Liver (tissue), 9 donors: ENCODE data around the gene PODN. TPM values are rescaled to one million over a fixed set of nuclear protein-coding genes. Genes with fewer than 3 reads are reported as not detected.

Source experiments
- DNase-seq: peaks from one replicate; pipeline ENCODE4 v3.0.0-alpha.2; 2017; ENCODE audit warnings: low spot score
- H3K27ac ChIP-seq, 2 donors: one replicate each; pipeline ENCODE4 v1.7.0; 2013; ENCODE audit warnings: inconsistent platforms in 2 of 2, low read length in 2 of 2, control low read depth in 1 of 2, low read depth in 1 of 2, mild to moderate bottlenecking in 1 of 2
- H3K27me3 ChIP-seq, 4 donors: one replicate each; pipeline versions ENCODE4 v1.6.1 to v1.7.0; 2013; ENCODE audit warnings: low read length in 3 of 4, inconsistent platforms in 1 of 4, mild to moderate bottlenecking in 1 of 4, moderate library complexity in 1 of 4; ENCODE audit not compliant: control insufficient read depth in 4 of 4, insufficient read depth in 4 of 4
- H3K36me3 ChIP-seq, 4 donors: one replicate each; pipeline versions ENCODE4 v1.6.1 to v1.7.0; 2013; ENCODE audit warnings: low read length in 3 of 4, mild to moderate bottlenecking in 3 of 4, low read depth in 1 of 4, moderate library complexity in 1 of 4; ENCODE audit not compliant: control insufficient read depth in 4 of 4, insufficient read depth in 3 of 4
- H3K4me1 ChIP-seq, 4 donors: one replicate each; pipeline versions ENCODE4 v1.6.1 to v1.7.0; 2013; ENCODE audit warnings: low read length in 3 of 4, mild to moderate bottlenecking in 3 of 4, moderate library complexity in 1 of 4; ENCODE audit not compliant: control insufficient read depth in 4 of 4, insufficient read depth in 4 of 4
- H3K4me3 ChIP-seq, 3 donors: one replicate each; pipeline versions ENCODE4 v1.6.1 to v1.7.0; 2013; ENCODE audit warnings: low read length in 3 of 3, control low read depth in 1 of 3, low read depth in 1 of 3, mild to moderate bottlenecking in 1 of 3
- H3K9ac ChIP-seq, 2 donors: one replicate each; pipeline ENCODE4 v1.7.0; 2013; ENCODE audit warnings: low read length in 2 of 2, mild to moderate bottlenecking in 2 of 2, moderate library complexity in 2 of 2, control low read depth in 1 of 2, low read depth in 1 of 2
- H3K9me3 ChIP-seq, 4 donors: one replicate each; pipeline versions ENCODE4 v1.6.1 to v1.7.0; 2013; ENCODE audit warnings: low read length in 3 of 4; ENCODE audit not compliant: control insufficient read depth in 4 of 4
- EGR1 ChIP-seq, 2 donors: IDR thresholded peaks; 2 replicates each; pipeline ENCODE4 v1.6.1; 2016 to 2018; ENCODE audit warnings: antibody characterized with exemption in 2 of 2, low read depth in 2 of 2
- FOXA1 ChIP-seq: IDR thresholded peaks from 2 replicates; pipeline ENCODE4 v1.6.1; 2016; ENCODE audit warnings: antibody characterized with exemption
- FOXA2 ChIP-seq: IDR thresholded peaks from 2 replicates; pipeline ENCODE4 v1.6.1; 2016; ENCODE audit warnings: antibody characterized with exemption
- GABPA ChIP-seq, 2 donors: IDR thresholded peaks in 1 of 2; conservative IDR thresholded peaks in 1 of 2; 2 replicates each; pipeline ENCODE4 v1.6.1; 2016; ENCODE audit warnings: antibody characterized with exemption in 2 of 2, mild to moderate bottlenecking in 1 of 2, moderate library complexity in 1 of 2
- HNF4A ChIP-seq, 2 donors: conservative IDR thresholded peaks; 2 replicates each; pipeline ENCODE4 v1.6.1; 2016; ENCODE audit warnings: antibody characterized with exemption in 2 of 2, mild to moderate bottlenecking in 2 of 2
- HNF4G ChIP-seq: IDR thresholded peaks from 2 replicates; pipeline ENCODE4 v1.6.1; 2016; ENCODE audit warnings: antibody characterized with exemption
- JUND ChIP-seq, 2 donors: IDR thresholded peaks; 2 replicates each; pipeline ENCODE4 v1.6.1; 2016; ENCODE audit warnings: antibody characterized with exemption in 2 of 2
- NR2F2 ChIP-seq: IDR thresholded peaks from 2 replicates; pipeline ENCODE4 v1.6.1; 2016; ENCODE audit warnings: antibody characterized with exemption
- RXRA ChIP-seq, 2 donors: IDR thresholded peaks; 2 replicates each; pipeline ENCODE4 v1.6.1; 2017 to 2018; ENCODE audit warnings: antibody characterized with exemption in 2 of 2, mild to moderate bottlenecking in 1 of 2
- SP1 ChIP-seq: IDR thresholded peaks from 2 replicates; pipeline ENCODE4 v1.6.1; 2018; ENCODE audit warnings: antibody characterized with exemption, mild to moderate bottlenecking
- YY1 ChIP-seq: IDR thresholded peaks from 2 replicates; pipeline ENCODE4 v1.6.1; 2016; ENCODE audit warnings: antibody characterized with exemption, mild to moderate bottlenecking
- WGBS: extraction: QIAGEN DNeasy Blood & Tissue Kit; methylation state at CpG from one replicate; pipeline ENCODE4 v1.1.7; 2013; 5-methylcytosine and 5-hydroxymethylcytosine counted together
- polyA plus RNA-seq, 2 donors: library from polyadenylated mRNA; stranded (reverse) in 1 of 2; unstranded in 1 of 2; fragments of 200-250 nt in 1 of 2; fragments of >200 nt in 1 of 2; fragmentation: Nextera tagmentation in 1 of 2; extraction: Ambion mirVana in 1 of 2; gene quantifications; one replicate each; pipeline versions ENCODE4 v1.2.1 to v1.2.3, GENCODE V29; 2013 to 2015
- total RNA-seq, 2 donors: library from RNA; depleted of rRNA; stranded (reverse); fragments of >200 nt; gene quantifications; one replicate each; pipeline ENCODE4 v1.2.3, GENCODE V29; 2014
- TF ChIP-seq, protein P1 (sequence below): IDR thresholded peaks from 2 replicates; pipeline ENCODE4 v1.6.1; 2016; ENCODE audit warnings: antibody characterized with exemption
- TF ChIP-seq, protein P2 (sequence below): IDR thresholded peaks from 2 replicates; pipeline ENCODE4 v1.6.1; 2016; ENCODE audit warnings: antibody characterized with exemption
- TF ChIP-seq, protein P3 (sequence below): IDR thresholded peaks from 2 replicates; pipeline ENCODE4 v1.6.1; 2016; ENCODE audit warnings: antibody characterized with exemption, mild to moderate bottlenecking
- TF ChIP-seq, protein P4 (sequence below): fragments of 150-350 bp; IDR thresholded peaks from 2 replicates; pipeline ENCODE4 v1.5.1; 2017; ENCODE audit warnings: improper control_type of control experiment, low read depth, low read length; ENCODE audit not compliant: missing input control
- donor health status: healthy.
- donor health status: healthy.
- donor health status: healthy.
- donor health status: healthy.
- donor health status: healthy.

Gene PODN
- total and polyA plus RNA-seq, 4 donors: 1.9 to 10.8 (median 6.3) TPM

DNA sequence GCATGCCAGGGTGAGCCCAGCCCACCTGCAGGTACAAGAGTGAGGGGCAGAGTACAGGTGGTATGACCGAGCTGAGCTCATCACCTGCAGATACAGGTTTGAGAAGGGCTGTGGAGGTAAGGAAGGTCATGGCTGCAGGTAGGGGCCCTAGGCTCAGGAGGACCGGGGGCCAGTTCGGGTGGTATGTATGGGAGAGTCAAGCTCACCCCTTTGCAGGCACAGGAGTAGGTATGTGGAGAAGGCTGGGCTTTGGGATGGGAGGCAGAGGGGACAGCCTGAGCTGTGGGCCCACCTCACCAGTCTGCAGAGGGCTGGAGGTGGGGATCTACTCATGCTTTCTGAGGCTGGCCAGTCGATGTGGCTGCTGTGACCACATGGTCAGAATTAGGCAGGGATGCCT, 17.2 kb downstream of the PODN start:
- Histone ChIP-seq H3K4me1 (no peaks in the 10 kb centered on the region), H3K4me3 (no peak overlapping the region), H3K36me3 (no peaks in the 10 kb centered on the region), H3K9me3 (no peaks in the 10 kb centered on the region), H3K27me3 (no peaks in the 10 kb centered on the region), H3K9ac (no peak overlapping the region), H3K27ac (no peak overlapping the region)
- no peak for TF ChIP-seq HNF4A (conservative IDR thresholded peaks at IDR 0.05)
- TF ChIP-seq HNF4G: no peak
- no peak for TF ChIP-seq FOXA2
- TF ChIP-seq NR2F2: no peak
- TF ChIP-seq JUND (IDR thresholded peaks at IDR 0.05): no peak
- no peak for TF ChIP-seq EGR1 (IDR thresholded peaks at IDR 0.05; ENCODE audit: low read depth in 2 of 2)
- TF ChIP-seq GABPA (IDR thresholded peaks at IDR 0.05 in 1 of 2, conservative IDR thresholded peaks at IDR 0.05 in 1 of 2): no peak
- TF ChIP-seq, protein P1, sequence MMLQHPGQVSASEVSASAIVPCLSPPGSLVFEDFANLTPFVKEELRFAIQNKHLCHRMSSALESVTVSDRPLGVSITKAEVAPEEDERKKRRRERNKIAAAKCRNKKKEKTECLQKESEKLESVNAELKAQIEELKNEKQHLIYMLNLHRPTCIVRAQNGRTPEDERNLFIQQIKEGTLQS: no peak
- no peak for TF ChIP-seq YY1
- no peak for DNase-seq
- WGBS: 83% methylated on average over 4 of the region's 4 CpGs

DNA sequence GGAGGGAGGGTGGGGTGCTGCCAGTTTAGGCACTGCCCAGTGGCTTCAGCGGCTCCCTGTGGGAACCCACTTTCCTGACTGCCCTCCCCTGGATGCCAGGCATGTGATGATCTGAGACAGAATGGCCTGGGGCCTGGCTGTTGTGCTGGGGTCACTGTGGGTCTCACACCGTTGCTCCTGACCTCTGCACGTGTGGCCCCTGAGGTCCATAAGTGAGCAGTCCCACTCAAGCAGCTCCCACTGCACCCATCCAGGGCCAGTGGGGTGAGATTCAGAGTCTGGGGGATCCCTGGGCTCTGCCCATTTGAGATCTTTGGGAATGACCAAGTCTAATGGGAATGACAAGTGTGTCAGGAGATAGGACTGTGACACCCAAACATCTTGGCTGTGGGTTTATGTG, 18.0 kb downstream of the PODN start:
- 86% methylated on average over 3 of the region's 3 CpGs for WGBS
- no peaks in the 10 kb centered on the region for H3K27me3 ChIP-seq
- no peaks in the 10 kb centered on the region for H3K9me3 ChIP-seq
- DNase-seq: no peak
- H3K36me3 ChIP-seq: no peaks in the 10 kb centered on the region
- no peak overlapping the region for H3K4me3 ChIP-seq
- H3K27ac ChIP-seq: no peak overlapping the region
- no peaks in the 10 kb centered on the region for H3K4me1 ChIP-seq
- no peak for TF ChIP-seq SP1
- no peak for TF ChIP-seq JUND (IDR thresholded peaks at IDR 0.05)
- TF ChIP-seq, protein P2, sequence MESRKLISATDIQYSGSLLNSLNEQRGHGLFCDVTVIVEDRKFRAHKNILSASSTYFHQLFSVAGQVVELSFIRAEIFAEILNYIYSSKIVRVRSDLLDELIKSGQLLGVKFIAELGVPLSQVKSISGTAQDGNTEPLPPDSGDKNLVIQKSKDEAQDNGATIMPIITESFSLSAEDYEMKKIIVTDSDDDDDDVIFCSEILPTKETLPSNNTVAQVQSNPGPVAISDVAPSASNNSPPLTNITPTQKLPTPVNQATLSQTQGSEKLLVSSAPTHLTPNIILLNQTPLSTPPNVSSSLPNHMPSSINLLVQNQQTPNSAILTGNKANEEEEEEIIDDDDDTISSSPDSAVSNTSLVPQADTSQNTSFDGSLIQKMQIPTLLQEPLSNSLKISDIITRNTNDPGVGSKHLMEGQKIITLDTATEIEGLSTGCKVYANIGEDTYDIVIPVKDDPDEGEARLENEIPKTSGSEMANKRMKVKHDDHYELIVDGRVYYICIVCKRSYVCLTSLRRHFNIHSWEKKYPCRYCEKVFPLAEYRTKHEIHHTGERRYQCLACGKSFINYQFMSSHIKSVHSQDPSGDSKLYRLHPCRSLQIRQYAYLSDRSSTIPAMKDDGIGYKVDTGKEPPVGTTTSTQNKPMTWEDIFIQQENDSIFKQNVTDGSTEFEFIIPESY: no peak
- no peak for TF ChIP-seq RXRA (IDR thresholded peaks at IDR 0.05)
- no peak for TF ChIP-seq YY1
- TF ChIP-seq, protein P3, sequence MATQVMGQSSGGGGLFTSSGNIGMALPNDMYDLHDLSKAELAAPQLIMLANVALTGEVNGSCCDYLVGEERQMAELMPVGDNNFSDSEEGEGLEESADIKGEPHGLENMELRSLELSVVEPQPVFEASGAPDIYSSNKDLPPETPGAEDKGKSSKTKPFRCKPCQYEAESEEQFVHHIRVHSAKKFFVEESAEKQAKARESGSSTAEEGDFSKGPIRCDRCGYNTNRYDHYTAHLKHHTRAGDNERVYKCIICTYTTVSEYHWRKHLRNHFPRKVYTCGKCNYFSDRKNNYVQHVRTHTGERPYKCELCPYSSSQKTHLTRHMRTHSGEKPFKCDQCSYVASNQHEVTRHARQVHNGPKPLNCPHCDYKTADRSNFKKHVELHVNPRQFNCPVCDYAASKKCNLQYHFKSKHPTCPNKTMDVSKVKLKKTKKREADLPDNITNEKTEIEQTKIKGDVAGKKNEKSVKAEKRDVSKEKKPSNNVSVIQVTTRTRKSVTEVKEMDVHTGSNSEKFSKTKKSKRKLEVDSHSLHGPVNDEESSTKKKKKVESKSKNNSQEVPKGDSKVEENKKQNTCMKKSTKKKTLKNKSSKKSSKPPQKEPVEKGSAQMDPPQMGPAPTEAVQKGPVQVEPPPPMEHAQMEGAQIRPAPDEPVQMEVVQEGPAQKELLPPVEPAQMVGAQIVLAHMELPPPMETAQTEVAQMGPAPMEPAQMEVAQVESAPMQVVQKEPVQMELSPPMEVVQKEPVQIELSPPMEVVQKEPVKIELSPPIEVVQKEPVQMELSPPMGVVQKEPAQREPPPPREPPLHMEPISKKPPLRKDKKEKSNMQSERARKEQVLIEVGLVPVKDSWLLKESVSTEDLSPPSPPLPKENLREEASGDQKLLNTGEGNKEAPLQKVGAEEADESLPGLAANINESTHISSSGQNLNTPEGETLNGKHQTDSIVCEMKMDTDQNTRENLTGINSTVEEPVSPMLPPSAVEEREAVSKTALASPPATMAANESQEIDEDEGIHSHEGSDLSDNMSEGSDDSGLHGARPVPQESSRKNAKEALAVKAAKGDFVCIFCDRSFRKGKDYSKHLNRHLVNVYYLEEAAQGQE: no peak
- TF ChIP-seq FOXA1: no peak
- no peak for TF ChIP-seq GABPA (IDR thresholded peaks at IDR 0.05 in 1 of 2, conservative IDR thresholded peaks at IDR 0.05 in 1 of 2)
- H3K9ac ChIP-seq: no peak overlapping the region

DNA sequence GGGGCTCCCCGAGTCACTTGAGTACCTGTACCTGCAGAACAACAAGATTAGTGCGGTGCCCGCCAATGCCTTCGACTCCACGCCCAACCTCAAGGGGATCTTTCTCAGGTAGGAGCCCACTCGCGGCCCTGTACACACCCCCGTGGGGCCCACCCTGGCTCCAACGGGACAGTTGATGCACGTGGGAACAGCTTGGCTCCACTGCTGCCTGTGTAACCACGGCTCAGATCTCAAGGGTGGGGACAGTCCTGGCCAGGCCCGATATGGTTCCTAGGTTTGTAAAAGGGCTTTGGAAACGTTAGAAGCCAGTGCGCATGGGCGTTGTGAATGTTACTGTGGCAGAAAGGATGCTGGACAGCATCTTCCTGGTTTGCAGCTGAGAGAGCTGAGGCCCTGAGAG, 18.8 kb downstream of the PODN start:
- DNase-seq: no peak
- Histone ChIP-seq H3K36me3 (no peaks in the 10 kb centered on the region), H3K27ac (no peak overlapping the region), H3K9me3 (no peaks in the 10 kb centered on the region), H3K27me3 (no peaks in the 10 kb centered on the region), H3K4me1 (no peaks in the 10 kb centered on the region), H3K9ac (no peak overlapping the region), H3K4me3 (no peak overlapping the region)
- 92% methylated on average over 15 of the region's 15 CpGs for WGBS
- TF ChIP-seq, protein P4, sequence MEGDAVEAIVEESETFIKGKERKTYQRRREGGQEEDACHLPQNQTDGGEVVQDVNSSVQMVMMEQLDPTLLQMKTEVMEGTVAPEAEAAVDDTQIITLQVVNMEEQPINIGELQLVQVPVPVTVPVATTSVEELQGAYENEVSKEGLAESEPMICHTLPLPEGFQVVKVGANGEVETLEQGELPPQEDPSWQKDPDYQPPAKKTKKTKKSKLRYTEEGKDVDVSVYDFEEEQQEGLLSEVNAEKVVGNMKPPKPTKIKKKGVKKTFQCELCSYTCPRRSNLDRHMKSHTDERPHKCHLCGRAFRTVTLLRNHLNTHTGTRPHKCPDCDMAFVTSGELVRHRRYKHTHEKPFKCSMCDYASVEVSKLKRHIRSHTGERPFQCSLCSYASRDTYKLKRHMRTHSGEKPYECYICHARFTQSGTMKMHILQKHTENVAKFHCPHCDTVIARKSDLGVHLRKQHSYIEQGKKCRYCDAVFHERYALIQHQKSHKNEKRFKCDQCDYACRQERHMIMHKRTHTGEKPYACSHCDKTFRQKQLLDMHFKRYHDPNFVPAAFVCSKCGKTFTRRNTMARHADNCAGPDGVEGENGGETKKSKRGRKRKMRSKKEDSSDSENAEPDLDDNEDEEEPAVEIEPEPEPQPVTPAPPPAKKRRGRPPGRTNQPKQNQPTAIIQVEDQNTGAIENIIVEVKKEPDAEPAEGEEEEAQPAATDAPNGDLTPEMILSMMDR: no peak
- TF ChIP-seq JUND (IDR thresholded peaks at IDR 0.05) (no peak), EGR1 (IDR thresholded peaks at IDR 0.05; ENCODE audit: low read depth in 2 of 2) (no peak), YY1 (no peak)
